Effector CD4-positive, alpha-beta T cell (primary cell): ENCODE results near the gene MS4A2. TPM values are rescaled to one million over a fixed set of nuclear protein-coding genes. Genes with fewer than 3 reads are reported as not detected.
"Not testable (repeated sequence)": the region's sequence is repeated elsewhere in the genome, so short reads cannot be mapped to it uniquely, and the experiment has no call there.

ENCODE experiments used
- DNase-seq: peaks from one replicate; pipeline ENCODE4 v3.0.0-alpha.2; 2020
- total RNA-seq: gene quantifications from one replicate; lab custom pipeline; 2026; lab: John Stamatoyannopoulos, UW

The MS4A2 gene
- not detected for total RNA-seq

DNA sequence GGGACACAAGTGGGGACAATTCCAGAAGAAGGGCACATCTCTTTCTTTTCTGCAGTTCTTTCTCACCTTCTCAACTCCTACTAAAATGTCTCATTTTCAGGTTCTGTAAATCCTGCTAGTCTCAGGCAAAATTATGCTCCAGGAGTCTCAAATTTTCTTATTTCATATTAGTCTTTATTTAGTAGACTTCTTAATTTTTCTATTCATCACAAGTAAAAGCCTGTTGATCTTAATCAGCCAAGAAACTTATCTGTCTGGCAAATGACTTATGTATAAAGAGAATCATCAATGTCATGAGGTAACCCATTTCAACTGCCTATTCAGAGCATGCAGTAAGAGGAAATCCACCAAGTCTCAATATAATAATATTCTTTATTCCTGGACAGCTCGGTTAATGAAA lies at the start of gene MS4A2:
Gene MS4A2 (plus strand): TSS at position 301 of the 400 bp plus-strand sequence. CDS start 102 bp downstream, outside the sequence.
- no peak for DNase-seq

DNA sequence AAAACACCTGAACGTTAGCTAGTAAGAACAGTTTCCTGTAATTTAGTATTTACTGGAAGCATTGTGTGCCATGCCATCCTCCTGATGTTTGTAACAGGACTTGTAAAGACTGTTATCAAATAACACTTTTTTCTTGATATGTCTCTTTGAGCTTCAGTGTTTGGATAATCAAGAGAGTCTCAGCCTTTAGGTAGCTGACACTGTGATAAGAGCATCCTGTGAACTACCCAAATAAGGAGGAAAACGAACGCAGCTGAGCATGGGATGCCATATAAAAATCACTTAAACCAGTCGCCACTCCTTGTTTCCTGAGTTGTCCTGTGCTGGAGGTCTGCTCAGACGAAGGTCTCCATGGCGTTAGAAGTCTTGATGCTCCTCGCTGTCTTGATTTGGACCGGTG lies 48.4 kb upstream of the MS4A2 start, which contains the start of gene OOSP2:
Gene OOSP2 (plus strand): TSS at position 301 of the 400 bp plus-strand sequence. CDS start 51 bp downstream, at position 352.
- DNase-seq = no peak

DNA sequence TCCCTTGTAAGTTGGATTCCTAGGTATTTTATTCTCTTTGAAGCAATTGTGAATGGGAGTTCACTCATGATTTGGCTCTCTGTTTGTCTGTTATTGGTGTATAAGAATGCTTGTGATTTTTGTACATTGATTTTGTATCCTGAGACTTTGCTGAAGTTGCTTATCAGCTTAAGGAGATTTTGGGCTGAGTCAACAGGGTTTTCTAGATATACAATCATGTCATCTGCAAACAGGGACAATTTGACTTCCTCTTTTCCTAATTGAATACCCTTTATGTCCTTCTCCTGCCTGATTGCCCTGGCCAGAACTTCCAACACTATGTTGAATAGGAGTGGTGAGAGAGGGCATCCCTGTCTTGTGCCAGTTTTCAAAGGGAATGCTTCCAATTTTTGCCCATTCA lies 38.0 kb upstream of the MS4A2 start:
- not testable (repeated sequence) for DNase-seq

DNA sequence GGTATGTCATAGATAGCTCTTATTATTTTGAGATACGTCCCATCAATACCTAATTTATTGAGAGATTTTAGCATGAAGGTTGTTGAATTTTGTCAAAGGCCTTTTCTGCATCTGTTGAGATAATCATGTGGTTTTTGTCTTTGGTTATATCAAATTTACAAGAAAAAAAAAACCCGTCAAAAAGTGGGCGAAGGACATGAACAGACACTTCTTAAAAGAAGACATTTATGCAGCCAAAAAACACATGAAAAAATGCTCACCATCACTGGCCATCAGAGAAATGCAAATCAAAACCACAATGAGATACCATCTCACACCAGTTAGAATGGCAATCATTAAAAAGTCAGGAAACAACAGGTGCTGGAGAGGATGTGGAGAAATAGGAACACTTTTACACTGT lies 37.6 kb upstream of the MS4A2 start:
- not testable (repeated sequence) for DNase-seq

DNA sequence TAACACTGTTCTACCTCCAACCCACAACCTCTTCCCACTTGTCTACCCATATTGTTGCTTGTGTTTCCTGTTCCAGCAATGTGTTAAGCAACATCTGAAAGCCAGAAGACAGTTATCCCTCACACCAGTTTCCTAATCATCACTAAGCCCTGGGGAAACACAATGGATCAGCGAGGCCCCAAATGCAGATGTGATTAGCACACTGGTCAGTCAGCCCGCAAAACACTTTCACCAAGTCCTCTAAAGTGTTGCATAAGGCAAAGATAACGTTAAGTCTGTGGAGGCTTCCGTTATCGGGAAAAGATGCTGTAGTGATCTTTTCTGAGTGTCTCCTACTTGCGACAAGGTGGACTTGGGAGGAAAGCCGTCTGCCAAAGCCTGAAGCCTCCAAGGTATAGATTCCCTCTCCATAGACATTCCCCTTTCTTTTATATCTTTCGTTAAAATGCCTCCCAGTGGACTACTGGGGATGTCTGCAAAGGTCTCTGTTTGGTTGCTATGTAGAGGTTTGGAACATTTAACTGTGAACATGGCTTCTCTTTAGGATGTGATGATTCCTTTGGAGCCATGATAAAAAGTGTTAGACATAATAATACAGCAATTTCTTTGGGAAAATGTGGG lies 32.0 kb upstream of the MS4A2 start, which contains the start of gene MS4A3:
Gene MS4A3 (plus strand): TSS at position 317 of the 621 bp plus-strand sequence. CDS start 4,496 bp downstream, outside the sequence.
- no peak for DNase-seq

DNA sequence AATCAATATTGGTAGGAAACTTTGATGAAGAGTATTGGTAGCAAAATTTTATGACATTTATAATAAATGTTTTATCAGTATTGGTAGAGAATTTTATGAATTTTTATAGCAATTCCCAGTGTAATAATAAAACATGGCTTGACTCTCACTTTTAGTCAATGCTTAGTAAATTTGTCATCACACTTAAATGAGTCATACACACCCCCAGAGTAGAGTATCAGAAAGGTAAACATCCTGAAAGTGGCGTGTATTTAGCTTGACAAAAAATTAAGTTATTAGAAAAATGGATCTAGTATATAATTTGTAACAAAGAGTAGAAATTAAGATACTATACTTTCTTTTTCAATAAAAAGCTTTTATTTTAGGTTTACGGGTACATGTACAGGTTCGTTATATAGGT lies 29.4 kb upstream of the MS4A2 start:
- no peak for DNase-seq

DNA sequence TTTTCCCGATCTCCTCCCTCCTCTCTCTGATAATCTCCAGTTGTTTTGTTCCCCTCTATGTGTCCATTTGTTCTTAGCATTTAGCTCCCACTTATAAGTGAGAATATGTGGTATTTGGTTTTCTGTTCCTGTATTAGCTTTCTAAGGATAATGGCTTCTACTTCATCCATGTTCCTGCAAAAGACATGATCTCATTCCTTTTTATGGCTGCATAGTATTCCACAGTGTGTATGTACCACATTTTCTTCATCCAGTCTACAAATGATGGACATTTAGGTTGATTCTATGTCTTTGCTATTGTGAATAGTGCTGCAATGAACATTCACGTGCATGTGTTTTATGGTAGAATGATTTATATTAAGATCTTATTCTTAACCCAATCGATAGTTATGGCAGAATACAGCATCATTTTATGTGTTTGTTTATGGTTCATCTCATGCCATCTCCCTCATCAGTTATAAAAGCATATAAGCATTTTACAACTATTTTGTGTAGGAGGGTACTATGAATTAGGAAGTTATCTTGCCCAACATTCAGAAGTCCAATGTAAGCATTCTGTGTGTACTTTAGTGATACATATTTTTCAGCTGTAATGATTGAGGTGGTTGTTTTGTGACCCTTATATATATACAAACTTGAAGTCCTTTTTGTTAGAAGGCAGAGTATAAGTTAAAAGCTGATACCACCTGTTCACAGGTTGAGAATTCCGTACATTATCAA lies 28.8 kb upstream of the MS4A2 start:
- DNase-seq = no peak

DNA sequence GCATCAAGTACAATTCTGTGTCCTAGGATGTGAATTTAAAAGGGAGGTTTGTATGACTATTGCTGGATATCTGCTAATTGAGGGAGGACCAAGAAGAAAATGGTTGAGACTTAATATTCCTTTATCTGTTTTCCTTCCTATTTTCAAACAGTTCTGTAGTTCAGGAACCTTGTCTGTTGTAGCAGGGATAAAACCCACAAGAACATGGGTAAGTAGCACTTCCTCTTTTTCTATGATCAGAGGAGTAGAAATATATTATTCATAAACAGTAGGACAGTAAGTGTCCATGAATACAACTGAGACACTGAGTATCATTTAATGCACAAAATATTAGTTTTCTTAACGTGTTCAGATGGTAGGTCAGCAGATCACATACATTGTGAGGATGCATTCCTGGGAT lies 24.4 kb upstream of the MS4A2 start:
- DNase-seq = no peak

DNA sequence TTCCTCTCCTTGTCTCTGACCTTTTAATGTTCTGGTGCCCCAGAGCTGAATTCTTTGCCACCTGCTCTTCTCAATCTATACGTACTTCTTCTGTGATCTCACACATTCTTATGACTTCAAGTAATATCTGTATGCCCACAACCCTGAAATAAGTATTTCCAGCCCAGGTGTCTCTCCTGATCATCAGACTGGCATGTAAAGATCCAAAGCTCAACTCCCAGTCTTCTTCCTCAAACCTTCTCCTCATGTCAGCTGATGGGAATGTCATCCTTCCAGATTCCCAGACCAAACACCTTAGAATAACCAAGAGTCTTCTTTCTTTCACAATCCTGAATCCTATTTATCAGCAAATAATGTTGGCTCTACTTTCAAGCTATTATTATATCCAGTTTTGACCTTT lies 22.7 kb upstream of the MS4A2 start:
- DNase-seq = no peak

DNA sequence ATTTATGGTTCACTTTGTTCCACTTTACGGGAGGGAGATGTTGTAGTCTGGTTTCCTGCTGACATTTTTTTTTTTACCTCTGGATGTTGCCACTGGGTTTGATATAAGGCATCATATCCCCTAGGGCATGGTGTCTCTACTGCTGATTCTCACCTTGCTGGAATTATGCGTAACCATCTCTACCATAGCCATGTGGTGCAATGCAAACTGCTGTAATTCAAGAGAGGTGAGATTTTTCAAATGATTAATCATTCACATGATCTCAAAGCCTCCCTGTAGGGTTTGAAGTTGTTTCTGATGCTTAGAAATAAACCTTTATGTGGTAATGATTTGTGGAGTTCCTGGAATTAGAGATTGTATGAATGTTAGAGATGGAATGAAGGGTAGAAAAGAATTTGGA lies 19.0 kb upstream of the MS4A2 start:
- no peak for DNase-seq

DNA sequence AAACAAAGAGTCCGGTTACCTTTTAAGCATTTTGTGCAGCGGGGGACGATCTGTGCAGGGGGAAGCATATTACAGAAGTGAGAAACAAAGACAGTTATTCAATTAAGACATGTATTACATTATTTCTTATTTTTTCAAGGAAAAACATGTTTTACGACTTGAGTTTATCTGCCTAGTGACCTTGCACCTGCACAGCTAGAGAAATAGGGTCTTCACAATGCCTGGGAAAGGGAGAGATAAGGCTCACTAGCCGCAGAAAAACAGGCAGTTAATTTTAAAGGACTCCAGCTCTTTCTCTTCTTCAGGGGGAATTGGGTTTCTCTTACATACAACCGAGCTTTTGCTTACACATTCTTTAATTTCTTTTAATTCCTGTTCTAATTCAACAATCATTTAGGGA lies 16.8 kb upstream of the MS4A2 start:
- DNase-seq = not testable (repeated sequence)

DNA sequence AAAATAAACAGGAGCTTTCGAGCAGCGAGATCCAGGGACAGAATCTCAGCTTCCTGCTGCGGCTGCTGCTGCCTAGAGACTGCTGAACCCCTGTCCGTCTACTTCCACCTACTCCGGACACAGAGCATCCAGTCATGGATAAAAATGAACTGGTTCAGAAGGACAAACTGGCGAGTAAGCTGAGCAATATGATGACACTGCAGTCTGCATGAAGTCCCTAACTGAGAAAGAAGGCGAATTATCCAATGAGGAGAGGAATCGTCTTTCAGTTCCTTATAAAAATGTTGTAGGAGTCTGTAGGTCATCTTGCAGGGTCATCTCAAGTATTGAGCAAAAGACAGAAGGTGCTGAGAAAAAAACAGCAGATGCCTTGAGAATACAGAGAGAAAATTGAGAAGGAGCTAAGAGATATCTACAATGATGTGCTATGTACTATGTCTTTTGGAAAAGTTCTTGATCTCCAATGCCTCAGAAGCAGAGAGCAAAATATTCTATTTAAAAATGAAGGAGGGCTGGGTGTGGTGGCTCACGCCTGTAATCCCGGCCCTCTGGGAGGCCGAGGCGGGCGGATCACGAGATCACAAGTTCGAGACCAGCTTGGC lies 11.1 kb upstream of the MS4A2 start:
- no peak for DNase-seq

DNA sequence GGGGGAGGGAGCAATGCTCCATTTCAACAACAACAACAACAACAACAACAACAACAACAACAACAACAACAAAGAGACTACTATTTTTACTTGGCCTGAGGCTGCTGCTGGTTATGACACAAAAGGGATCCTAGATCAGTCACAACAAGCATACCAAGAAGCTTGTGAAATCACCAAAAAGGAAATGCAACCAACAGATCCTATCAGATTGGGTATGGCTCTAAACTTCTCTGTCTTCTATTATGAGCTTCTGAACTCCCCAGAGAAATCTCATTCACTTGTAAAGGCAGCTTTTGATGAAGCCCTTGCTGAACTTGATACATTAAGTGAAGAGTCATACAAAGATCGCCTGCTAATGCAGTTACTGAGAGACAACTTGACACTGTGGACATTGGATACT lies 10.5 kb upstream of the MS4A2 start:
- DNase-seq = no peak

DNA sequence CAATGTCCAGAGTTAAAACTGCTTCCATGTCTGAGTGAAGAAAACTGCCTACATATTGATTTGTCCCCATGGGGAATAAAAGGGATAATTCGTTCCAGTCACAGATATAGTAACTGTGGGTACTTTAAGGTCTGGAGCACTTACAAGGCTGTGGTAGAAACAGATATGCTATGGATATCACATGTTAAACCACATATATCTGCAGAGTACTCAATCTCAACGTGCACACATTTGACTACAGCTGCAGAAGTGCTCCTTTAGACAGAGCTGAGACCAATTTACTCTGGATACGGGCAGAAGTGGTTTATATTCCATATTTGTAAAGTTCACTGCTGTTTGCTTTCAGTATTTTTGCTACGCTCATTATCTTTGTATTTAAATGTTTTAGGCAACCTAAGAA lies 9.7 kb upstream of the MS4A2 start:
- DNase-seq = no peak

DNA sequence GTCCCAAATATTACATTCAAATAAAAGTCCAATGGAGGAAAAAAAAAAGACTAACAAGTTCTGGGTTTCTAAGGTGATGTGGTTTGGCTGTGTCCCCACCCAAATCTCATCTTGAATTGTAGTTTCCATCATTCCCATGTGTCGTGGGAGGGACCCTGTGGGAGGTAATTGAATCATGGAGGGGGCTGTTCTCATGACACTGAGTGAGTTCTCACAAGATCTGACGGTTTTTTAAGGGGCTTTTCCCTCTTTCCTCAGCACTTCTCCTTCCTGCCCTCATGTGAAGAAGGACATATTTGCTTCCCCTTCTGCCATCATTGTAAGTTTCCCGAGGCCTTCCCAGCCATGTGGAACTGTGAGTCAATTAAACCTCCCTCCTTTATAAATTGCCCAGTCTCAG lies 7.9 kb upstream of the MS4A2 start:
- DNase-seq = no peak

DNA sequence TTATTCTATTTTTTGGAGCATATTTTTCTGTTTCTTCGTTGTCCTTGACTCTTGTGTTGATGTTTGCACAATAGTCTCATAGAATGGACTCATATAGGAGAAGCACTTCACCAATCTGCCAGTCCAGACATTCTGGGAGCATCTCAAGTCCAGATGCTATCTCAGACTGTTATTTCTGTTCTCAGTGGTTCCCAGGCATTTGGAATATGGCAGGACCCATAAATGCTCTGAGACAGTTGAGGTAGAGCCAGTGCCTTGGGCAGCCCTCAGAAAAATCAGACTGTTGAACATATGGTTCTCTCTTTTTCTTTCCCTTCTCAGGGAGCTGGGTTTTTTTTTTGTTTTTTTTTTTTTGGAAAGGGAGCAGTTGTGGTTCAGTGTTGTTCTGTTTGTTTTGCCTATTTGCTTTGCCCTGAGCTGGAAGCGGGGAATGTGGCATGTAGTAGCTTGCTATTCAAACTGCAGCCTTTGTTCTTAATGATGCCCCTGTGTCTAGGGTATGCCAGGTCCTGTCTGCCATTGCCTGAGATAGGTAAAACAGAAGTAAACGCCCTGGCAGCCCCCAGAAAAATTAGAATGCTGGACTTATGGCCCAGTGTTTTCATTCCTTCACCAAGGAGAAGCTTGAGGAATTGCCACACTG lies 3.7 kb upstream of the MS4A2 start:
- no peak for DNase-seq

DNA sequence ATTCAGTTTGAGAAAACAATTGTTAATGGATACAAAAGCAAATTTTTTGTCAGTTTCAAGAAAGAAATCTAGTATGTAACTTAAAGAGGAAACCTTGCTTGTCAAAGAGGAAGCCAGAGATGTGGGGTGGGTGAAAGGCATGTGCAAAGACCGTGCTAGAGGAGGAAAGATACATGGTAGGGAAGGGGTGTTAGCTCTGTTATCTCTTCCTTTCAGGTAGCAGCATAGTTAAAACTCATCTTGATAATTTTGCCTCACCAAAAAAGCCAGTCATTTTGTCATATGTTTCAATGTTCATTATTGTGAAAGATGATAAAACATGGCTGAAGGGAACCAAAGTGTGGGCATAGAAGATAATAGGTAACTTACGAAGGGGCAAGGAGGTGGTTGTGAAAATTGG lies 2.6 kb upstream of the MS4A2 start:
- no peak for DNase-seq

DNA sequence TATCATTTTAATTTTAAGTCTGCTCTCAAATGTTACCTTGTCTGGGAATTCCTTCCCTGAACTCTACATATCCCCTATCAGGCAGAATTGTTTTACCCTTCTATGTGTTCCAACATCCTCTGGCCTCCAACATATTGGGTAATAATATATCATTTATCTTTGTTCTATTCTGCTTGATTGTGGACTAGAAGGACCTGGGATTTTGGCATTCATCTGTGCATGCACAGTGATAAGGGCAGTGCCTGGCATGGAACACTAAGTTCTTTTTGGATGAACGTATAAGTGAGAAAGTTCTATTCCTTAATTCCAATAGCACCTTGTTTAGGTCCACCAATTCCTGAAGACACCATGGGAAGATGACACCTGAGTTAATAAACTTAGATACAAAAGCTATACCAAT lies 1.2 kb upstream of the MS4A2 start:
- no peak for DNase-seq

DNA sequence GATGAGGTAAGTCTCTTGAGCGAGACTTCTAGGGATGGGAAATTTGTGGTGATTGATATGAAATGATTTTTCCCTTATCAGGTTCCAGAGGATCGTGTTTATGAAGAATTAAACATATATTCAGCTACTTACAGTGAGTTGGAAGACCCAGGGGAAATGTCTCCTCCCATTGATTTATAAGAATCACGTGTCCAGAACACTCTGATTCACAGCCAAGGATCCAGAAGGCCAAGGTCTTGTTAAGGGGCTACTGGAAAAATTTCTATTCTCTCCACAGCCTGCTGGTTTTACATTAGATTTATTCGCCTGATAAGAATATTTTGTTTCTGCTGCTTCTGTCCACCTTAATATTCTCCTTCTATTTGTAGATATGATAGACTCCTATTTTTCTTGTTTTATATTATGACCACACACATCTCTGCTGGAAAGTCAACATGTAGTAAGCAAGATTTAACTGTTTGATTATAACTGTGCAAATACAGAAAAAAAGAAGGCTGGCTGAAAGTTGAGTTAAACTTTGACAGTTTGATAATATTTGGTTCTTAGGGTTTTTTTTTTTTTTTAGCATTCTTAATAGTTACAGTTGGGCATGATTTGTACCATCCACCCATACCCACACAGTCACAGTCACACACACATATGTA lies 7.1 kb downstream of the MS4A2 start:
- no peak for DNase-seq

DNA sequence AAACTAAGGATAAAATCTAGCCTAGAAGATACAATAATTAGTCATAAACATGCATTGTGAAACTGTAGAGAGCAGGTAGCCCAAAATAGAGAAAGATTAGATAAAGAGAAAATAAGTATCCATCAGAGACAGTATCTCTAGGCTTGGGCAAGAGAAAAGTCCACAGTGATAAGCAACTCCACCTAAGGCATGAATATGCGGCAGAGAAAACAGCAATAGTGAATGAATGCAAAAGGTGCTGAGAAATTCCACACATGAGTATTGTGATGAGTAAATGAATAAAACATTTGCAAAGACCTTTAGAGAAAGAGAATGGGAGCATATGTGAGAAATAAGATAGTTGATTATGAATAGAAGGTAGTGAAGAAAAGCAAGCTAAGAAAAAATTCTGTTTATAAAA lies 8.7 kb downstream of the MS4A2 start:
- DNase-seq = no peak

DNA sequence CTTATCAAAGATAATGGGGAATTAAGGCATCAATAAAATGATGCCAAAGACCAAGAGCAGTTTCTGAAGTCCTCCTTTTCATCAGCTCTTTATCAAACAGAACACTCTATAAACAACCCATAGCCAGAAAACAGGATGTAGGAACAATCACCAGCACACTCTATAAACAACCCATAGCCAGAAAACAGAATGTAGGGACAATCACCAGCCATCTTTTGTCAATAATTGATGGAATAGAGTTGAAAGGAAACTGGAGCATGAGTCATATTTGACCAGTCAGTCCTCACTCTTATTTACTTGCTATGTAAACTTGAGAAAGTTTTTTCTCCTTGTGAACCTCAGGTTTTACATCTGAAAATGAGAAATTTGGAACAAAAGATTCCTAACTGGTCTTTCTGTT lies 10.0 kb downstream of the MS4A2 start:
- DNase-seq = no peak

DNA sequence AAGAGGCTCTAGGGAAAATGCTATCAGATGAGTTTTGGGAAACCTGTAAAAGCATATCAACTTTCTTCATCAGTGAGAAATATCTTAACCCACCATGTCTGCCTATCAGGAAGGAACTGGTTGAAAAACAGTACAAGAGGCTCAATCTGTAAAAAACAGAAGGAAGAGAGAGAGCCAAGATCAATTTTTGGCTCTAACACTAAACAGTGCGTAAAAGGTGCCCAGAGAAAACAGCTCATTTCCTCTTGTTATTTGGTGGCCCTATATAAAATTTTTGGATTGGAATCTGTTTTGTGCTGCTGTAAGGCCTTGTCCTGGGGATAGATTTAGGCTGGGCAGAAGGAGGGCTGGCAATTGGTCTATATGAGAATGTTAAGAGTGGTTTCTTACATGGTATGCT lies 12.1 kb downstream of the MS4A2 start:
- no peak for DNase-seq

DNA sequence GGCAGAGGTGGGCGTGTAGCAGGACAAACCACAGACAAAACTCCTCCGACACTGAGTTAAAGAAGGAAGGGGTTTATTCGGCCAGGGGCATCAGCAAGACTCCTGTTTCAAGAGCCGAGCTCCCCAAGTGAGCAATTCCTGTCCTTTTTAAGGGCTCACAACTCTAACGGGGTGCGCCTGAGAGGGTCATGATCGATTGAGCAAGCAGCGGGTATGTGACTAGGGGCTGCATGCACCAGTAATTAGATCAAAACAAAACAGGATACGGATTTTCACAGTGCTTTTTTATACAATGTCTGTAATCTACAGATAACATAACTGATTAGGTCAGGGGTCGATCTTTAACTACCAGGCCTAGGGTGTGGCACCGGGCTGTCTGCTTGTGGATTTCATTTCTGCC lies 12.9 kb downstream of the MS4A2 start:
- not testable (repeated sequence) for DNase-seq
